HG02852 (cell line): ENCODE results near the gene DKKL1.
"Not testable (repeated sequence)": the region's sequence is repeated elsewhere in the genome, so short reads cannot be mapped to it uniquely, and the experiment has no call there.

ENCODE experiments used
- ATAC-seq: cut with Tn5 transposase; IDR thresholded peaks from one replicate; pipeline ENCODE4 v1.9.1; 2021; ENCODE audit warnings: mild to moderate bottlenecking, moderate library complexity; ENCODE audit not compliant: unreplicated experiment

DKKL1 gene

GRCh38 chr19:49359851-49360820 lies 3.5 kb upstream of the DKKL1 start:
- no peak for ATAC-seq

- ATAC-seq: no peak
Measured at GRCh38 chr19:49361438-49362047, 2.1 kb upstream of the DKKL1 start.

GRCh38 chr19:49362048-49362928 lies 1.4 kb upstream of the DKKL1 start, which contains the start of gene TEAD2:
Gene TEAD2 (minus strand): TSS chr19:49362416. CDS start chr19:49360075, 2,341 bp downstream.
- ATAC-seq: no peak

GRCh38 chr19:49362929-49363267 lies 779 bp upstream of the DKKL1 start:
- ATAC-seq: no peak

- no peak for ATAC-seq
Measured at GRCh38 chr19:49364083-49364737, 533 bp downstream of the DKKL1 start.

- ATAC-seq: no peak
Measured at GRCh38 chr19:49366110-49366509, 2.4 kb downstream of the DKKL1 start.

GRCh38 chr19:49368711-49369358 lies 5.2 kb downstream of the DKKL1 start:
- ATAC-seq: no peak

GRCh38 chr19:49371184-49371583 lies 7.5 kb downstream of the DKKL1 start:
- ATAC-seq: no peak

GRCh38 chr19:49373174-49373573 lies 9.5 kb downstream of the DKKL1 start:
- ATAC-seq: not testable (repeated sequence)

- ATAC-seq: no peak
Measured at GRCh38 chr19:49374665-49375434, 11.2 kb downstream of the DKKL1 start.

- ATAC-seq: no peak
Measured at GRCh38 chr19:49378512-49378911, 14.8 kb downstream of the DKKL1 start.

- ATAC-seq: no peak
Measured at GRCh38 chr19:49380391-49380790, 16.7 kb downstream of the DKKL1 start.

- no peak for ATAC-seq
Measured at GRCh38 chr19:49382639-49383038, 19.0 kb downstream of the DKKL1 start.

- no peak for ATAC-seq
Measured at GRCh38 chr19:49383599-49383998, 19.9 kb downstream of the DKKL1 start.

- ATAC-seq: no peak
Measured at GRCh38 chr19:49387936-49388372, 24.3 kb downstream of the DKKL1 start, which contains the start of gene KASH5. Gene KASH5 (plus strand): TSS chr19:49388249. CDS start chr19:49390884, 2,635 bp downstream.

- no peak for ATAC-seq
Measured at GRCh38 chr19:49389406-49389805, 25.7 kb downstream of the DKKL1 start.

GRCh38 chr19:49390131-49390928 lies 26.7 kb downstream of the DKKL1 start:
- no peak for ATAC-seq

- no peak for ATAC-seq
Measured at GRCh38 chr19:49390929-49391359, 27.3 kb downstream of the DKKL1 start.
